Measurements from ENCODE around the gene STK33.

STK33 gene

GRCh38 chr11:8593935-8594909 lies at the start of gene STK33:
TSS of gene STK33 (minus strand) at chr11:8594228. CDS start at chr11:8474905, 119,323 bp downstream.
- DNase-seq (ENCODE audit: low read depth in 2 of 2) = peak in 1 of 2 donors; percentile 4

- no peak for DNase-seq (ENCODE audit: low read depth in 2 of 2)
Observed at GRCh38 chr11:8642196-8642841, 48.3 kb upstream of the STK33 start.

- no peak for DNase-seq (ENCODE audit: low read depth in 2 of 2)
Observed at GRCh38 chr11:8641332-8641731, 47.3 kb upstream of the STK33 start.

- no peak for DNase-seq (ENCODE audit: low read depth in 2 of 2)
Observed at GRCh38 chr11:8640267-8640906, 46.4 kb upstream of the STK33 start.

GRCh38 chr11:8639655-8640054 lies 45.6 kb upstream of the STK33 start:
- DNase-seq (ENCODE audit: low read depth in 2 of 2) = no peak

GRCh38 chr11:8638300-8638699 lies 44.3 kb upstream of the STK33 start:
- DNase-seq (ENCODE audit: low read depth in 2 of 2) = no peak

GRCh38 chr11:8636127-8636526 lies 42.1 kb upstream of the STK33 start:
- no peak for DNase-seq (ENCODE audit: low read depth in 2 of 2)

GRCh38 chr11:8634498-8634897 lies 40.5 kb upstream of the STK33 start:
- DNase-seq (ENCODE audit: low read depth in 2 of 2) = no peak

GRCh38 chr11:8631395-8632118 lies 37.5 kb upstream of the STK33 start:
- DNase-seq (ENCODE audit: low read depth in 2 of 2) = no peak

- no peak for DNase-seq (ENCODE audit: low read depth in 2 of 2)
Observed at GRCh38 chr11:8624698-8625097, 30.7 kb upstream of the STK33 start.

GRCh38 chr11:8621147-8621546 lies 27.1 kb upstream of the STK33 start:
- DNase-seq (ENCODE audit: low read depth in 2 of 2) = no peak

GRCh38 chr11:8617063-8617462 lies 23.0 kb upstream of the STK33 start:
- DNase-seq (ENCODE audit: low read depth in 2 of 2) = no peak

GRCh38 chr11:8615291-8616032 lies 21.4 kb upstream of the STK33 start:
- no peak for DNase-seq (ENCODE audit: low read depth in 2 of 2)

- DNase-seq (ENCODE audit: low read depth in 2 of 2) = no peak
Observed at GRCh38 chr11:8614497-8614896, 20.5 kb upstream of the STK33 start.

- DNase-seq (ENCODE audit: low read depth in 2 of 2) = no peak
Observed at GRCh38 chr11:8613036-8613435, 19.0 kb upstream of the STK33 start.

GRCh38 chr11:8612522-8612921 lies 18.5 kb upstream of the STK33 start:
- DNase-seq (ENCODE audit: low read depth in 2 of 2) = no peak

GRCh38 chr11:8610532-8611116 lies 16.6 kb upstream of the STK33 start:
- no peak for DNase-seq (ENCODE audit: low read depth in 2 of 2)

GRCh38 chr11:8608652-8609051 lies 14.6 kb upstream of the STK33 start:
- no peak for DNase-seq (ENCODE audit: low read depth in 2 of 2)

GRCh38 chr11:8605971-8606563 lies 12.0 kb upstream of the STK33 start:
- no peak for DNase-seq (ENCODE audit: low read depth in 2 of 2)

GRCh38 chr11:8604078-8604723 lies 10.2 kb upstream of the STK33 start:
- no peak for DNase-seq (ENCODE audit: low read depth in 2 of 2)

Data from stimulated activated CD8-positive, alpha-beta memory T cell treated with anti-CD3 and anti-CD28 coated beads, Interleukin-2, amount 100 ng/mL, for 1 hour (primary cell).